ENCODE data around the gene MALAT1.

The MALAT1 gene

DNA sequence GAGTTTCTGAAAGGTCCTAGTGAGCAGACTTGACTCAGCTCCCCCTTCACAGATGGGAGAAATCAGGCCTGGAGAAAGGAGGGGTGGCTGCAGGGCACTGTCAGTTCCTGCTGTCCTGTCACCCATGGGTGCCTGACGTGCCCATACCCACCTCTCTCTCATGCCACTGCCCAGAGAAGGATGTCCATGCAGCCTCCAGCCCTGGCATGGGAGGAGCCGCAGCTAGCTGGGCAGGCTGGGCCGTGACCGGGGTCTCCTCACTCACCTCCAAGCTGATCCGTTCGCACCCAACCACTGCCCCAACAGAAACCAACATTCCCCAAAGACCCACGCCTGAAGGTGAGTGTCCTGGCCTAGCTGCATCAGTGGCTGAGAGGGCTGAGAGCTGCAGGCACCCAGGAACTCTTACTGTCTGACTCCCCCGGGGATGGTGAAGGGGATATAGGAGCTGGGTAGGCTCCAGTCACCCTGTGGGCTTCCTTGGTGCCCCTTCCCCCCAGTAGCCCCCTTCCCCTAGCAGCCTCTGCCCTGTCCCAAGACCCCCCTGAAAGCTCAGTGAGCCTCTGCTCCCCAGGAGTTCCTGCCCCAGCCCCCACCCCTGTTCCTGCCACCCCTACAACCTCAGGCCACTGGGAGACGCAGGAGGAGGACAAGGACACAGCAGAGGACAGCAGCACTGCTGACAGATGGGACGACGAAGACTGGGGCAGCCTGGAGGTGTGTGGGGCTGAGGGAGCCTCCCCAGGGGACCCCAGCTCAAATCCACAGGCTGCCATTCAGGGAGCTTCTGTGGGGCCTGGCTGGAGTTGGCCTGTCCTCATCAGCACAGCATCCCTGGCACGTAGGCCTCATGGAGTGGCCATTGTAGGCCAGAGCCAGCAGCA, 37.8 kb downstream of the MALAT1 start:
- DNase-seq (ENCODE audit: low read depth), result no peak
- H3K4me3 ChIP-seq (ENCODE audit: low read depth, low read length), result no peak overlapping the region

DNA sequence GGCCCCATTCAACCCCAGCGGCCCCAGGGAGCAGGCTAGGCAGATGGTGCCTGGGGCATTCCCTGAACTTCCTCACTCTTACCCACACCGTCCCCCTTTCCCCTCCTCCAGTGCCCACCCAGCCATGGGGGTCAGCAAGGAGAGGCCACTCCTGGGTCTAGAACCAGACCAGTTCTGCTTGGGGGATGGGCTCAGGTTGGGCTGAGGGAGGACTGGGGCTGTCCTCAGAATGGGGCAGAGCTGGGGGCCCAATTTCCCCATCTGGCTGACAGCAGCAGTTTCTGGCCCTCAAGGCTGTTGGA, 38.4 kb downstream of the MALAT1 start:
- H3K4me3 ChIP-seq (ENCODE audit: low read depth, low read length), result no peak overlapping the region
- DNase-seq (ENCODE audit: low read depth), result no peak

DNA sequence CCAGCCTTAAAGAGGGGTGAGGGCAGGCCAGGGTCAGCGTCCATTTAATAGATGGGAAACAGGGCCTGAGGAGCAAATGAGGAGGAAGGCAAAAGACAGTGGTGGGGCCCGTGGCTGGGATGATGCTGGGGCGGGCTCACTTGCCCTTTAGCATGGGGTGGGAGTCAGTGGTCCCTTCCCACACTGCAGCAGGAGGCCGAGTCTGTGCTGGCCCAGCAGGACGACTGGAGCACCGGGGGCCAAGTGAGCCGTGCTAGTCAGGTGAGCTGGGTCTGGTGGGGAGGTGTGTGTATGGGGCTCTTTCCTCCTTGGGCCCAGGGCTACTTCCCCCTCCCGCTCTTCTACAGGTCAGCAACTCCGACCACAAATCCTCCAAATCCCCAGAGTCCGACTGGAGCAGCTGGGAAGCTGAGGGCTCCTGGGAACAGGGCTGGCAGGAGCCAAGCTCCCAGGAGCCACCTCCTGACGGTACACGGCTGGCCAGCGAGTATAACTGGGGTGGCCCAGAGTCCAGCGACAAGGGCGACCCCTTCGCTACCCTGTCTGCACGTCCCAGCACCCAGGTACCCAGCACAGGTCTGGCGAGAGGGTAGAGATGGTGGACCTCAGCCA, 38.9 kb downstream of the MALAT1 start:
- DNase-seq (ENCODE audit: low read depth), result no peak
- no peak overlapping the region for H3K4me3 ChIP-seq (ENCODE audit: low read depth, low read length)

DNA sequence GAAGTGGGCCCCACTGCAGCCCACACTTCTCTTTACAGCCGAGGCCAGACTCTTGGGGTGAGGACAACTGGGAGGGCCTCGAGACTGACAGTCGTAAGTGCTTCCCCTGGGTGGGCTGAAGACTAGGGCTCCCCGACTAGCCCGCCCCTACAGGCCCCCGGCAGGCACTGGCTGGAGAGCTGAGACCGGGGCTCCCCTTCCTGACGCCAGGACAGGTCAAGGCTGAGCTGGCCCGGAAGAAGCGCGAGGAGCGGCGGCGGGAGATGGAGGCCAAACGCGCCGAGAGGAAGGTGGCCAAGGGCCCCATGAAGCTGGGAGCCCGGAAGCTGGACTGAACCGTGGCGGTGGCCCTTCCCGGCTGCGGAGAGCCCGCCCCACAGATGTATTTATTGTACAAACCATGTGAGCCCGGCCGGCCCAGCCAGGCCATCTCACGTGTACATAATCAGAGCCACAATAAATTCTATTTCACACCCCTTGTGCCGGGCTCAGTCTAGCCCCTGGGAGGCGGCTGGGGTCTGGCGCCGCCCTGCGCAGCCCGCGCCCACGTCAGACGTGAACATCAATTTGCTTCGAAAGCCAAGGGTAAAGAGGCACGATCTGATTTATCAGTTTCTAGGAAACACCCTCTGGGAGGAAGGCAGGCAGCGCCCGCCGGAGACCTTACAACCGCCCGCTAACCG, 39.5 kb downstream of the MALAT1 start:
- no peak overlapping the region for H3K4me3 ChIP-seq (ENCODE audit: low read depth, low read length)
- no peak for DNase-seq (ENCODE audit: low read depth)

DNA sequence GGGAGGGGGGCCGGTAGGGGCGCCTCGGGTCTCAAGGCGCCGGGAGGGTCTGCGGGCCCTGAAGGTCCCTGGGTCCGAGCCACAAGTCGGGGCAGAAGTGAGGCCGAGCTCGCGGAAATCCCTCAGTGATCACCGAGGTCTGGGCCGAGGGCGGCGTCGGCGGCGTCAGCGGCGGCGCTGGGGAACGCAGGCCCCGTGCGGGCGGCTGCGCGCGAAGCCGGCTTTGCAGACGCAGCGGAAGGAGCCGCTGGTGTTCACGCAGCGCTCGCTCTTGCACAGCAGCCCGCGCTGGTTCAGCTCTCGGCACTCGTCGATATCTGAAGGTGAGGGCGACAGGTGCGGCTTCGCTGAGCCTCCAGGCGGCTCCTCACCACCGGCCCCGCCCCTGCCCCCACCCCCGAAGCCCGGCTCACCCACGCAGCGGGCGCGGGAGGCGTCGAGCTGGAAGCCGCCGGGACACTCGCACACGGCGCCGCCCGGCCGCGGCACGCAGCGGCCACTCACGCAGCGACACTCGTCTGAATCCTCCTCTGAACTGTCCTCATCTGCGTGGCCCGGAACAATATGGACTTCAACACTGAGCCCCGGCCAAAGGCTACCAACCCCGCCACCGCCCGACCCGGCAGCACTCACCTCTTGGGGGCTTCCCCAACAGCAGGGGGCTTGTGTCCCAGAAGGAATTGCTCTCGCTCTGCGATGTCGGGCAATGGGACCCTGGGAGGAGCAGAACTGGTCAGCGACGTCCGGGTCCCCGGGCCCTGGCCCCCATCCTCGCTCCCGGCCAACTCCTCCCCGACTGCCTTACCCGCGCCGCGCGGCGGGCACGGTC, 40.3 kb downstream of the MALAT1 start:
- no peak for DNase-seq (ENCODE audit: low read depth)
- H3K4me3 ChIP-seq (ENCODE audit: low read depth, low read length), result no peak overlapping the region

DNA sequence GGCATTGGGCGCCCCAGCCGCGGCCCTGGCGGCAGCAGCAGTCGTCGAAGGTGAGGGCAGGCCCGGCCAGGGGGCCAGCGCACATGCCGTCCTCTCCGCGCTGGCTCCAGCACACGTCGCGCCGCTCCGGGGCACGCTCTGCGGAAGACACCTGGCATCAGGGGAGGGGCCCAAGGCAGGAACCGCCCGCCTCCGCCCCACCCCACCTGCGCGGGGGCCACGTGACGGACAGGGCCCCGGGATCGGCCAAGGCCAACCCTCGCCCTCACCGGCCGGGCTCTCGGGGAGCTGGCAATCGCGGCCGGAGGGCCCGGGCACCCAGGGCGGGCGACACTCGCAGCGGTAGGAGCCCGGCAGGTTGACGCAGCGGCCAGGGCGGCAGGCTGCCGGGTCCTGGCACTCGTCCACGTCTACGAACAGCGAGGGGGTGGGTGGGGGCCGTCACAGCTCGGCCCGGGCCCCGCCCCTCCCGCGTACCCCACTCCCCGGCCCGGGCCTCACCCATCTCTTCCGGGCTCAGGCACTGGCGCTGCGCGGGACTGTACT, 41.0 kb downstream of the MALAT1 start:
- DNase-seq (ENCODE audit: low read depth), result no peak
- H3K4me3 ChIP-seq (ENCODE audit: low read depth, low read length), result peak overlapping the region; percentile 54

DNA sequence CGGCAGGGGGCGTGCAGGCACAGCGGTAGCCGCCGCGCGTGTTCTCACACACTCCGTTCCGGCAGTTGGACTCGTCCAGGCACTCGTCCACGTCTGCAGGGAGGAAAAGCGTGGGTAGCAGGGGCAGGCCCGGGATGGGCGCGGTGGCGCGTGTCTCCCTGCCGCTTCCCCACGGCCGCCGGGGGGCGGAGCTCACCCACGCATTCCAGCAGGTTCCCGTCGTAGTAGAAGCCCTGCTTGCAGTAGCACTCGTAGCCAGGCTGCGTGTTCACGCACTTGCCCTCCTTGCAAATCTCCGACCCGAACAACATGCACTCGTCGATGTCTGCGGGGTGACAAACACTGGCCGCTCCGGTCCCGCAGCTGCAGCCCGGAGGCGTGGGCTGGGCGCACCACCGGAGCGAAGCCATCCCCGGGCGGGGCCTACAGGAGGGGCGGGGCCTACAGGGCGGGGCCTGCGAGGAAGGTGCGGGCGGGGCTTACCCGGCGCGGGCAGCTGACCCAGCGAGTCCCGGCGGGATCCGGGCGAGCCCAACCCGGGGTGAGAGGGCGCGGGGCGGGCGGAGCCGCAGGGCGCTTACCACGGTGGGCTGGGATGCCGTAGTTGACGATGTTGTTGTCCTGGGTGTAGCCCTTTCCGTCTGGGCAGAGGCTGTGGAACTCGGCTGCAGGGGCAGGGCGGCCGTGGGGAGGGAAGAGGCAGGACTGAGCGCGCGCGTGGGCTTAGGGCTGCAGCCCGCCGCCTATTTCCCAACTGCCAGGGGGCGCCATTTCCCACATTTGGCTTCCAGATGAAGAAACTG, 41.6 kb downstream of the MALAT1 start:
- DNase-seq (ENCODE audit: low read depth), result peak; percentile 60
- peak overlapping the region; percentile 54 for H3K4me3 ChIP-seq (ENCODE audit: low read depth, low read length)

DNA sequence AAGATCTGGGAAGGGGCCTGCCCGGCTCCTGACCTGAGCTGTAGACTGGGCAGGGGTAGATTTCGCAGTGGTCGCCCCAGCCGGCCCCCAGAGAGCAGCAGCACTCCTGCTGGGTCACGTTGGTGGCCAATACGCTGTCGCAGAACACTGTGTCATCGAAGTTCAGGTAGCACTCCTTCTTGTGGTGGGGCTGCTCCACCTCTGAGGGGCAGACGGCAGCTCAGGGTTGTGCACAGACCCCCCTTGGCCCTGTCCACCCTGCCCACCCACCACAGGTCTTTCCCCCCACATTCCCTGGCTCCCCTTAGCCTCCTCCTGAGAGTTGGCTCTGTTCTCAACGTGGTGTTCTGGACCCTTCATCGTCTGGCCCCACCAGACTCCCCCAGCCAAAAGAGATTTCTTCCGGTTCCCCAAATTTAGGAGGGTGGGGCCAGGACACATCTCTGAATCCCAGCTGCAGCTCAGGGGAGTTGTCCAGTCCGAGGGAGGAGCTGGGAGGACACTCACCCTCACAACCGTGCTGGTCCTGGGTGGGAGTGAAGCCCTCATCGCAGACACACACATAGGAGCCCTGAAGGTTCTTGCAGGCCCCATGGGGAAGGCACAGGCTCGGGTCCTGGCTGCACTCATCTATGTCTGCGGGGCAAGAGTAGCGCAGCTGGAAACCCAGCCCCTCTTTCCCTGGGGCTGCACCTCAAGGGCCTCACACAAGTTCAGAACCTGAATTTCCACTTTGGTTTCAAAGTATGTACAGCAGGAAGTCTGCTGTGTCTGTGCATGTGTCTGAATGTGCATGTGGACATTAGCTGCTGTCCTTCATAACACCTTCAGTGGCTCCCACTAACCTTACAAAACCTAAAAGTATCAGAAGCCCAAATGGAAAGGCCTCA, 42.5 kb downstream of the MALAT1 start:
- H3K4me3 ChIP-seq (ENCODE audit: low read depth, low read length), result peak overlapping the region; percentile 54
- no peak for DNase-seq (ENCODE audit: low read depth)

DNA sequence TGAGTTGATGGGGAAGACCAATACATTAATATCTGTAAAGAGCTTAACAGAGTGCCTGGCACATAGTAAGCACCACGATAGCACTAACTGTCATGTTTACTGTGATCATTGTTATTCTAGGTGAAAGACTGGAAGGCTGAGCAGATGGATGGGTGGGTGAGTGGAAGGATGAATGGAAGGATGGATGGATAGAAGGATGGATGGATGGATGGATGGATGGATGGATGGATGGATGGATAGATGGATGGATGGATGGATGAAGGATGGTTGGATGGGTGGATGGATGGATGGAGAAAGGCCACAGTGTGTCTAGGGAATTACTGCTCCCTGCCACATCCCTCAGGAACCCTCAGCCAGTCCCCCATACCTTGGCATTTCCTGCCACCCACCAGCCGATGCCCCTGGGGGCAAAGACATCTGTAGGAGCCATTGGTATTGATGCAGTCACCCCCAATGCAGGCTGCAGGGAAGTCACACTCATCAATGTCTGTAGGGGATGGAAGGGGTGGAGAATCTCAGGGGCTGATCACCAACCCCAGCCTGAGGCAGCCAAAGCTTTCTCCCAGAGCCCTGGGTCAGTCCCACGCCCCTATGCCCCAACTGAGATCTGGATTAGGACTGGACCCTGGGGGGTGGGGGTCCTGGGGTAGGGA, 44.0 kb downstream of the MALAT1 start:
- no peak overlapping the region for H3K4me3 ChIP-seq (ENCODE audit: low read depth, low read length)

DNA sequence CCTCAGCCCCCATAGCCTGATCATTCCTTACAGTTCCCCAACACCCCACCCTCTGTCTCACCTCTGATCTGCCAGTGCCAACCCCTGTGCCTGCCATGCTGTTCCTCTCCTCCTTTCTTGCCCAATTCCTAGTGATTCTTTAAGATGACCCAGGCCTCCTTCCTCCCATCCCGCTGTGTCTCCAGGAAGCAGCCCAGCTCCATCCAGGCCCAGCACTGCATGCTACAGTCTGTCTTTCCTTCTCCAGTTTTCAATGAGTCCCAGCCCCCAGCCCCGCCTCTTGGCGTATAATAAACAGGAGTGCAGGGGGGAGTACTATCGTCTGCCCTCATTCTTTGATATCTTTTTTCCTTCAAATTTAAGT, 47.0 kb downstream of the MALAT1 start:
- no peak overlapping the region for H3K4me3 ChIP-seq (ENCODE audit: low read depth, low read length)

More for the DNA sequence above, 44.0 kb downstream of the MALAT1 start:
- no peak for DNase-seq (ENCODE audit: low read depth)

DNA sequence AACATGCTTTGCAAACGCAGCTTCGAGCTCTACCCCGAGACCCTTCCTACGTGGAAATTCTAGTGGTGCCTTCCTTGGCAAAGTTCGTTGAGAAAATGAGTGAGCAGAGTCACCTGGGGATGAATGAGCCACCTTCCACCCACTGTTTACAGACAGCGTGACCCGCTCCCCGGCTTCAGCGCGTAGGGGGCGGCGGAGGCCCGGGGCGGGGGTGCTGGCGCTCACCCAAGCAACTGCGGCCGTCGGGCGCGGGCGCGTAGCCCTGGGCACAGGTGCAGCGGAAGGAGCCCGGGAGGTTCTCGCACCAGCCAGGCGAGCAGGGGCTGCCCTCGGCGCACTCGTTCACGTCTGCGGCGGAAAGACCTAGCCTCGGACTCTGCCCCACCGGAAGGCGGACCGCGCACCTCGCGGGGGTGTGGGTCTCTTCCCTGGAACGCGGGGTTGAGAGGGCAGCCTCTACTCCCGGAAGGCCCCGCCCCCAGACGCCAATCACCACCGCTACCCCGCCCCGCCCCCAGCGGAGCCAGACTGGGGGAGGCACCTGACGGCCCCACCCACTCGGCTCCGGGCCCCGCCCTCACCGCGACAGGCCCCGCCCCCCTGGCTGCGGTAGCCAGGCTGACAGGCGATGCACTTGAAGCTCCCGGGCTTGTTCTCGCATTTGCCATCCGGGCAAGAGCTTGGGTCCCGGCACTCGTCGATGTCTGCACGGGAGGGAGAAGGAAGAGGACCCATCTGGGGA, 47.5 kb downstream of the MALAT1 start:
- no peak for DNase-seq (ENCODE audit: low read depth)
- H3K4me3 ChIP-seq (ENCODE audit: low read depth, low read length), result no peak overlapping the region

More for the DNA sequence above, 47.0 kb downstream of the MALAT1 start:
- DNase-seq (ENCODE audit: low read depth), result no peak

DNA sequence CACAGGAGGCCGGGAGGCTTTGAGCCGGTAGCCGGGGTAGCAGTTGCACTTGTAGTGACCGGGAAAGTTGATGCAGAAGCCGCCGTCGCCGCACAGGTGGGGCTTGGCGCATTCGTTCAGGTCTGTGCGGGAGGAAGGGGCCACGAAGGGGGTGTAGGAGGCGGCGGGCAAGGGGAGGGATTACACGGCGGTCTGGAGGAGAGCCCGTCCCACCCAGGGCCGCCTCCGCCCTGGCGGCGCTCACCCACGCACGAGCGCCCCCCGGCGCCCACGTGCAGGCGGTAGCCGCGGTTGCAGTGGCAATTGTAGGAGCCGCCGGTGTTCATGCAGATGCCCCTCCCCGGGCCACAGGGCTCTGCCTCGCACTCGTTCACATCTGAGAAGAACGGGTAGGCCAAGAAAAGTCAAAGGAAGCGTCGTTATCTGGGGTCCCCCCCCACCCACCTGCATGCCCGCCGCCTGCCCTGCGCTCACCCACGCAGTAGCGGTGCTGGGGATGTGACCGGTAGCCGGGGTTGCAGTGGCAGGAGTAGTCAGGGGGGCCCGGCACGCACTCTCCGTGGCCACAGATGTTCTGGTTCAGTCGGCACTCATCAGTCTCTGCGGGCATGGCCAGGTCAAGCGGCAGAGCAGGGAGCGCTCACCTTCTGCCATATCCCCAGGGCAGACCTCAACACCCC, 48.7 kb downstream of the MALAT1 start:
- no peak overlapping the region for H3K4me3 ChIP-seq (ENCODE audit: low read depth, low read length)
- DNase-seq (ENCODE audit: low read depth), result no peak

DNA sequence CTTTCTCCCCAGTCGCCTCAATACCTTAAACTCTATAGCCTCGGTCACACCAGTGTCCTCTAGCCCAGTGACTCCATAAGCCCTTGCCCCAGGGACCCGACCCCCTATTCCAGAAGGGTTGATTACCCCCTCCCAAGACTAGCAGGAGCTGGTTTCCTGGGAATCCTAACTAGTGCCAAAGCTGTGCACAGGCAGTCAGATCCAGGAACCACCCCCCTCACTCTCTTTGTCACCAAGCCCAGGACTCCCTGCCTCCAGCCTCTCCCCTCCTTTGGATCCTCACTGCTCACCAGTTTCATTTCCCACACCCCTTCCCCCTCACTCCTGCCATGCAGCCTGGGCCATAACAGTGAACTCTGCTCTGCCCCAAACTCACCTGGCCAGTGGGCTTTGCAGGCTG, 49.5 kb downstream of the MALAT1 start:
- no peak for DNase-seq (ENCODE audit: low read depth)
- H3K4me3 ChIP-seq (ENCODE audit: low read depth, low read length), result no peak overlapping the region

DNA sequence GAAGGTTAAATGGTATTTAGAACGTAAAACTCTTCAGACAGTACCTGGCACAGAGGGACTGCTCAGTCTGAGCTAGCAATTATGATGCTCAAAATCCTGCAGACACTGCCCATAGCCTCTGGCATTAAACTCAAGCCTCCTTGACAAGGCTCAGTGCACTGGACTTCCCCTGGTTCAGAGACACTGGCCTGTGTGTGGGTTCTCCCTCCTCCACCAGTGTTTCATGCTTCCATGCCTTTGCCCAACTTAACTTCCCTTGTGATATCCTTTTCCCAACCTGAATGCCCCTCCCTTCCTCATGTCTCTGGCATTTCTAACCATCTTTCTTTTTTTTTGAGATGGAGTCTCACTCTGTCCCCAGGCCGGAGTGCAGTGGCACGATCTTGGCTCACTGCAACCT, 50.3 kb downstream of the MALAT1 start:
- DNase-seq (ENCODE audit: low read depth), result no peak

DNA sequence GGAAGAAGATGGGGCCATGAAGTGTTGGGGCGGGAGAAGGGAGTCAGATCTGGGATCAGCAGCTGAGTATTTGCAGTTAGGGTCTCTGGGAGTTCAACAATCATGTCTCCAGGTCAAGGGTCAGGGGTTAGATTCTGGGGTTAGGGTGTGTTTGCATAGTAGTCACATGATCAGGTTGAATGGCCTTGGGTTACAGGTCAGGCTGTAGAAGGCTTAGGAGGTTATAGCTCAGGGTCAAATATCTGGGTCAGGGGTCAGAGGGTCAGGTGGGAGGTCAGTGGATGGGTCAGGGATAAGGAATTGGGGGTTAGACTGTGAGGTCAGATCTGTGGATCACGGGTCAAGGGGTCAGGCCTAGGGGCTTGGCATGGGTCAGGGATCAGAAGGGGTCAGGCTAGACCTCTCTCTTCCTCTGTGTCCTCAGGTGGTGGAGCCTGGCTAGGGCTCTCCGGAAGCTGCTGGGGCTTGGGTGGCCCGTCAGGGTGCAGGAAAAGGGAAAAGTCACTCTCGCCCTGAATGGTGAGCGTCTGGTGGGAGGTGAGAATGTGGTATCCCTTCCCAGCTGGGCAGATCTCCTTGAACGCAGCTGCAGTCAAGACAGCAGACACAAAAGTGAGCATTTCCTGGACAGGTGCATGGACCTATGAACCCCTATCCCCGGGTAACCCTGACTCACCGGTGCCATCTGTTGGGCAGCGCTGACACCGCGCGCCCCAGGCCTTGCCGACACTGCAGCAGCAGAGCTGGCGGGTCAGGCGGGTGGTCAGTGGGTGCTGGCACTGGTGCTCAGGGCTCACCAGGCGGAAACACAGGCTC, 52.9 kb downstream of the MALAT1 start:
- no peak for DNase-seq (ENCODE audit: low read depth)
- no peak overlapping the region for H3K4me3 ChIP-seq (ENCODE audit: low read depth, low read length)

More for the DNA sequence above, 50.3 kb downstream of the MALAT1 start:
- H3K4me3 ChIP-seq (ENCODE audit: low read depth, low read length), result no peak overlapping the region

Data from skeletal muscle cell (primary cell).